Hematopoietic multipotent progenitor cell treated with erythropoietin and hydrocortisone succinate and interleukin-3 and kit ligand, for 17 days (in vitro differentiated cells): Measurements from ENCODE around the gene C5.
"Not testable (repeated sequence)": the region's sequence is repeated elsewhere in the genome, so short reads cannot be mapped to it uniquely, and the experiment has no call there.

ENCODE experiments used
- DNase-seq: peaks from one replicate; pipeline ENCODE4 v3.0.0-alpha.2; 2015; ENCODE audit warnings: low spot score

C5 gene

GRCh38 chr9:121050128-121050988, at the start of gene C5:
Gene C5, minus strand, starts transcription at chr9:121050275. Its CDS starts 29 bp downstream, at chr9:121050246.
- no peak for DNase-seq

- DNase-seq = no peak
Observed at GRCh38 chr9:121098567-121099198, 48.6 kb upstream of the C5 start.

GRCh38 chr9:121095057-121095456, 45.0 kb upstream of the C5 start:
- DNase-seq = no peak

- DNase-seq = not testable (repeated sequence)
Observed at GRCh38 chr9:121090743-121091142, 40.7 kb upstream of the C5 start.

GRCh38 chr9:121088576-121088975, 38.5 kb upstream of the C5 start:
- no peak for DNase-seq

- DNase-seq = no peak
Observed at GRCh38 chr9:121085661-121086060, 35.6 kb upstream of the C5 start.

- DNase-seq = no peak
Observed at GRCh38 chr9:121082075-121082474, 32.0 kb upstream of the C5 start.

GRCh38 chr9:121075251-121076036, 25.4 kb upstream of the C5 start:
- no peak for DNase-seq

- peak; percentile 54 for DNase-seq
Observed at GRCh38 chr9:121074370-121075250, 24.5 kb upstream of the C5 start, which contains the start of gene CNTRL. Gene CNTRL, plus strand, starts transcription at chr9:121074955. Its CDS starts 13,372 bp downstream, at chr9:121088327.

GRCh38 chr9:121073038-121073437, 23.0 kb upstream of the C5 start:
- DNase-seq = no peak

- peak; percentile 24 for DNase-seq
Observed at GRCh38 chr9:121071756-121072421, 21.8 kb upstream of the C5 start.

GRCh38 chr9:121071370-121071755, 21.3 kb upstream of the C5 start:
- DNase-seq = no peak

GRCh38 chr9:121069396-121069795, 19.3 kb upstream of the C5 start:
- DNase-seq = no peak

GRCh38 chr9:121067640-121068039, 17.6 kb upstream of the C5 start:
- DNase-seq = no peak

GRCh38 chr9:121066850-121067249, 16.8 kb upstream of the C5 start:
- no peak for DNase-seq

GRCh38 chr9:121059998-121060636, 10.0 kb upstream of the C5 start:
- DNase-seq = peak; percentile 70

GRCh38 chr9:121059513-121059912, 9.4 kb upstream of the C5 start:
- no peak for DNase-seq

- no peak for DNase-seq
Observed at GRCh38 chr9:121057821-121058220, 7.7 kb upstream of the C5 start.

GRCh38 chr9:121055642-121056143, 5.6 kb upstream of the C5 start:
- no peak for DNase-seq

- no peak for DNase-seq
Observed at GRCh38 chr9:121053544-121053943, 3.5 kb upstream of the C5 start.
